NCI-H69 (cell line): ENCODE measurements around the gene ALDH9A1.
A peak's percentile ranks its signal among the peaks of the same experiment; 100 is the strongest.
"Not testable (repeated sequence)": the region's sequence is repeated elsewhere in the genome, so short reads cannot be mapped to it uniquely, and the experiment has no call there.

Experiments used
- DNase-seq: peaks from one replicate; lab custom pipeline; 2025; lab: John Stamatoyannopoulos, UW

The ALDH9A1 gene

GRCh38 chr1:165645654-165646366, 52.6 kb downstream of the ALDH9A1 start:
- peak; percentile 41 for DNase-seq

- no peak for DNase-seq
These were observed 54.2 kb downstream of the ALDH9A1 start for GRCh38 chr1:165644064-165644735.

- DNase-seq = no peak
These were observed 57.0 kb downstream of the ALDH9A1 start for GRCh38 chr1:165641231-165641987.

- no peak for DNase-seq
These were observed 58.3 kb downstream of the ALDH9A1 start for GRCh38 chr1:165639821-165640623.

GRCh38 chr1:165638211-165638610, 60.2 kb downstream of the ALDH9A1 start:
- not testable (repeated sequence) for DNase-seq

GRCh38 chr1:165637427-165637826, 60.9 kb downstream of the ALDH9A1 start:
- no peak for DNase-seq

- no peak for DNase-seq
These were observed 62.5 kb downstream of the ALDH9A1 start for GRCh38 chr1:165635823-165636222.

GRCh38 chr1:165635329-165635728, 63.0 kb downstream of the ALDH9A1 start:
- no peak for DNase-seq

GRCh38 chr1:165634154-165634921, 64.0 kb downstream of the ALDH9A1 start:
- peak; percentile 38 for DNase-seq

- peak; percentile 13 for DNase-seq
These were observed 64.7 kb downstream of the ALDH9A1 start for GRCh38 chr1:165633614-165634013.

- peak; percentile 9 for DNase-seq
These were observed 65.9 kb downstream of the ALDH9A1 start for GRCh38 chr1:165632491-165632890.

- peak; percentile 75 for DNase-seq
These were observed 66.3 kb downstream of the ALDH9A1 start for GRCh38 chr1:165632152-165632469.

GRCh38 chr1:165631342-165632151, 66.8 kb downstream of the ALDH9A1 start:
- peak; percentile 75 for DNase-seq

- peak; percentile 99 for DNase-seq
These were observed 67.6 kb downstream of the ALDH9A1 start, which contains the start of gene MGST3 for GRCh38 chr1:165630629-165631341. Gene MGST3 (plus strand): TSS chr1:165631234. CDS start chr1:165649848, 18,614 bp downstream.

- DNase-seq = peak; percentile 92
These were observed 68.3 kb downstream of the ALDH9A1 start for GRCh38 chr1:165629848-165630628.

GRCh38 chr1:165629151-165629550, 69.2 kb downstream of the ALDH9A1 start:
- DNase-seq = no peak

- no peak for DNase-seq
These were observed 70.1 kb downstream of the ALDH9A1 start for GRCh38 chr1:165628147-165628822.

GRCh38 chr1:165624441-165624840, 73.9 kb downstream of the ALDH9A1 start:
- no peak for DNase-seq
